ENCODE data around the gene ZC2HC1B.
"Not testable (repeated sequence)": the region's sequence is repeated elsewhere in the genome, so short reads cannot be mapped to it uniquely, and the experiment has no call there.

ZC2HC1B gene

GRCh38 chr6:143863771-143864170 is 503 bp upstream of the ZC2HC1B start:
- no peaks in the 10 kb centered on the region for H3K9me3 ChIP-seq (ENCODE audit: control insufficient read depth, low read length)
- H4K8ac ChIP-seq (ENCODE audit: low read length): no peak overlapping the region
- no peak overlapping the region for H3K23ac ChIP-seq (ENCODE audit: low read length in 2 of 2)
- no peak overlapping the region for H3K4me2 ChIP-seq (ENCODE audit: low read length, poor library complexity, severe bottlenecking)
- H3K18ac ChIP-seq (ENCODE audit: low read depth in 1 of 2, low read length in 2 of 2): no peak overlapping the region
- H2BK5ac ChIP-seq (ENCODE audit: low read depth, low read length, poor library complexity, severe bottlenecking): no peak overlapping the region
- H2BK120ac ChIP-seq (ENCODE audit: low read depth, low read length): no peak overlapping the region
- no peak overlapping the region for H3K4ac ChIP-seq (ENCODE audit: low read depth in 1 of 2, low read length in 2 of 2)
- 98% methylated on average over 2 of the region's 2 CpGs for WGBS
- no peaks in the 10 kb centered on the region for H3K4me1 ChIP-seq (ENCODE audit: control insufficient read depth, insufficient read depth, low read depth, low read length)
- H3K27ac ChIP-seq (ENCODE audit: low read length, poor library complexity, severe bottlenecking): no peak overlapping the region
- H3K14ac ChIP-seq (ENCODE audit: low read length in 2 of 2): no peak overlapping the region
- H2AFZ ChIP-seq (ENCODE audit: low read depth, low read length): no peak overlapping the region
- no peak overlapping the region for H2AK5ac ChIP-seq (ENCODE audit: low read length, severe bottlenecking)
- no peak overlapping the region for H3K9ac ChIP-seq (ENCODE audit: low read length)
- no peak overlapping the region for H2BK12ac ChIP-seq (ENCODE audit: low read length in 2 of 2)
- H3K36me3 ChIP-seq (ENCODE audit: control insufficient read depth in 1 of 2, insufficient read depth in 2 of 2, low read depth in 1 of 2, low read length in 2 of 2): peaks cover 20 to 73% of the 10 kb centered on the region in 2 experiments
- H2BK15ac ChIP-seq (ENCODE audit: low read depth, poor library complexity, severe bottlenecking): no peak overlapping the region
- H3K4me3 ChIP-seq (ENCODE audit: insufficient read depth in 1 of 2, low read depth in 1 of 2, low read length in 2 of 2): no peak overlapping the region
- no peak for DNase-seq
- no peak overlapping the region for H4K91ac ChIP-seq (ENCODE audit: low read length)
- peaks cover 3% of the 10 kb centered on the region for H3K79me1 ChIP-seq (replicated peaks; ENCODE audit: low read length, poor library complexity, severe bottlenecking)
- H3K27me3 ChIP-seq (ENCODE audit: control insufficient read depth in 1 of 2, insufficient read depth in 1 of 2, low read length in 2 of 2): no peaks in the 10 kb centered on the region

- Histone ChIP-seq H3K4me3 (ENCODE audit: insufficient read depth in 1 of 2, low read depth in 1 of 2, low read length in 2 of 2) (no peak overlapping the region), H2BK5ac (ENCODE audit: low read depth, low read length, poor library complexity, severe bottlenecking) (no peak overlapping the region), H3K18ac (ENCODE audit: low read depth in 1 of 2, low read length in 2 of 2) (no peak overlapping the region), H3K9ac (ENCODE audit: low read length) (no peak overlapping the region), H3K4me1 (ENCODE audit: control insufficient read depth, insufficient read depth, low read depth, low read length) (no peaks in the 10 kb centered on the region), H3K79me1 (replicated peaks; ENCODE audit: low read length, poor library complexity, severe bottlenecking) (no peaks in the 10 kb centered on the region), H4K8ac (ENCODE audit: low read length) (no peak overlapping the region), H4K91ac (ENCODE audit: low read length) (no peak overlapping the region), H2AFZ (ENCODE audit: low read depth, low read length) (no peak overlapping the region), H3K27ac (ENCODE audit: low read length, poor library complexity, severe bottlenecking) (no peak overlapping the region), H2BK12ac (ENCODE audit: low read length in 2 of 2) (no peak overlapping the region), H2BK120ac (ENCODE audit: low read depth, low read length) (no peak overlapping the region), H3K9me3 (ENCODE audit: control insufficient read depth, low read length) (no peaks in the 10 kb centered on the region), H3K4ac (ENCODE audit: low read depth in 1 of 2, low read length in 2 of 2) (no peak overlapping the region), H3K4me2 (ENCODE audit: low read length, poor library complexity, severe bottlenecking) (no peak overlapping the region), H2BK15ac (ENCODE audit: low read depth, poor library complexity, severe bottlenecking) (no peak overlapping the region), H3K23ac (ENCODE audit: low read length in 2 of 2) (no peak overlapping the region), H3K14ac (ENCODE audit: low read length in 2 of 2) (no peak overlapping the region), H3K27me3 (ENCODE audit: control insufficient read depth in 1 of 2, insufficient read depth in 1 of 2, low read length in 2 of 2) (no peaks in the 10 kb centered on the region), H2AK5ac (ENCODE audit: low read length, severe bottlenecking) (no peak overlapping the region), H3K36me3 (ENCODE audit: control insufficient read depth in 1 of 2, insufficient read depth in 2 of 2, low read depth in 1 of 2, low read length in 2 of 2) (peaks cover 9 to 39% of the 10 kb centered on the region in 2 experiments)
- peak; percentile 10 for DNase-seq
Measured at GRCh38 chr6:143867236-143867635, 3.0 kb downstream of the ZC2HC1B start.

- not testable (repeated sequence) for H3K27ac ChIP-seq (ENCODE audit: low read length, poor library complexity, severe bottlenecking); H2BK5ac ChIP-seq (ENCODE audit: low read depth, low read length, poor library complexity, severe bottlenecking); H3K9me3 ChIP-seq (ENCODE audit: control insufficient read depth, low read length); H2BK12ac ChIP-seq (ENCODE audit: low read length in 2 of 2); H3K4me3 ChIP-seq (ENCODE audit: insufficient read depth in 1 of 2, low read depth in 1 of 2, low read length in 2 of 2); DNase-seq; H2BK120ac ChIP-seq (ENCODE audit: low read depth, low read length); H3K4ac ChIP-seq (ENCODE audit: low read depth in 1 of 2, low read length in 2 of 2); H3K79me1 ChIP-seq (replicated peaks; ENCODE audit: low read length, poor library complexity, severe bottlenecking); H3K27me3 ChIP-seq (ENCODE audit: control insufficient read depth in 1 of 2, insufficient read depth in 1 of 2, low read length in 2 of 2); H3K18ac ChIP-seq (ENCODE audit: low read depth in 1 of 2, low read length in 2 of 2); H3K4me1 ChIP-seq (ENCODE audit: control insufficient read depth, insufficient read depth, low read depth, low read length); H3K14ac ChIP-seq (ENCODE audit: low read length in 2 of 2); H3K23ac ChIP-seq (ENCODE audit: low read length in 2 of 2); H4K8ac ChIP-seq (ENCODE audit: low read length); H3K4me2 ChIP-seq (ENCODE audit: low read length, poor library complexity, severe bottlenecking); H2AFZ ChIP-seq (ENCODE audit: low read depth, low read length); H3K9ac ChIP-seq (ENCODE audit: low read length); H2BK15ac ChIP-seq (ENCODE audit: low read depth, poor library complexity, severe bottlenecking); H2AK5ac ChIP-seq (ENCODE audit: low read length, severe bottlenecking); H4K91ac ChIP-seq (ENCODE audit: low read length)
- WGBS: 80% methylated on average over 2 of the region's 3 CpGs
- peaks cover 7 to 24% of the 10 kb centered on the region in 2 experiments for H3K36me3 ChIP-seq (ENCODE audit: control insufficient read depth in 1 of 2, insufficient read depth in 2 of 2, low read depth in 1 of 2, low read length in 2 of 2)
Measured at GRCh38 chr6:143868808-143869207, 4.5 kb downstream of the ZC2HC1B start.

- H2BK120ac ChIP-seq (ENCODE audit: low read depth, low read length); H2BK5ac ChIP-seq (ENCODE audit: low read depth, low read length, poor library complexity, severe bottlenecking); H3K4me2 ChIP-seq (ENCODE audit: low read length, poor library complexity, severe bottlenecking); DNase-seq; H3K9me3 ChIP-seq (ENCODE audit: control insufficient read depth, low read length); H3K9ac ChIP-seq (ENCODE audit: low read length); H3K36me3 ChIP-seq (ENCODE audit: control insufficient read depth in 1 of 2, insufficient read depth in 2 of 2, low read depth in 1 of 2, low read length in 2 of 2); H2BK12ac ChIP-seq (ENCODE audit: low read length in 2 of 2); H3K79me1 ChIP-seq (replicated peaks; ENCODE audit: low read length, poor library complexity, severe bottlenecking); H4K8ac ChIP-seq (ENCODE audit: low read length); H4K91ac ChIP-seq (ENCODE audit: low read length); H3K4me1 ChIP-seq (ENCODE audit: control insufficient read depth, insufficient read depth, low read depth, low read length); H3K14ac ChIP-seq (ENCODE audit: low read length in 2 of 2); H2BK15ac ChIP-seq (ENCODE audit: low read depth, poor library complexity, severe bottlenecking); H2AK5ac ChIP-seq (ENCODE audit: low read length, severe bottlenecking); H2AFZ ChIP-seq (ENCODE audit: low read depth, low read length); H3K23ac ChIP-seq (ENCODE audit: low read length in 2 of 2); H3K4ac ChIP-seq (ENCODE audit: low read depth in 1 of 2, low read length in 2 of 2); H3K18ac ChIP-seq (ENCODE audit: low read depth in 1 of 2, low read length in 2 of 2); H3K27me3 ChIP-seq (ENCODE audit: control insufficient read depth in 1 of 2, insufficient read depth in 1 of 2, low read length in 2 of 2); H3K27ac ChIP-seq (ENCODE audit: low read length, poor library complexity, severe bottlenecking); H3K4me3 ChIP-seq (ENCODE audit: insufficient read depth in 1 of 2, low read depth in 1 of 2, low read length in 2 of 2): not testable (repeated sequence)
- WGBS: 78% methylated on average over 1 of the region's 1 CpG
Measured at GRCh38 chr6:143871202-143871730, 7.0 kb downstream of the ZC2HC1B start.

Data from mesenchymal stem cell (in vitro differentiated cells and primary cell).